A549 (cell line): Measurements from ENCODE around the gene EML1. TPM values are rescaled to one million over a fixed set of nuclear protein-coding genes. Genes with fewer than 3 reads are reported as not detected.
A peak's percentile ranks its signal among the peaks of the same experiment; 100 is the strongest.
"Not testable (repeated sequence)": the region's sequence is repeated elsewhere in the genome, so short reads cannot be mapped to it uniquely, and the experiment has no call there.

Experiments
- ATAC-seq, 2 experiments: fragments of 200-7000 bp in 1 of 2; fragments of >200 bp in 1 of 2; cut with Nextera tagmentation in 1 of 2; cut with Tn5 transposase in 1 of 2; 3 replicates each; pipeline versions ENCODE4 v1.8.0 to v1.9.1; 2018 to 2020; ENCODE audit warnings: mild to moderate bottlenecking in 1 of 2, moderate library complexity in 1 of 2
- CTCF ChIA-PET: fragments of 300-600 bp; sonication (Branson Sonifier 250); formaldehyde crosslinking; extraction: SDS; loops from one replicate; lab custom pipeline; 2021; ENCODE audit warnings: antibody characterized with exemption, inconsistent platforms; lab: Yijun Ruan, JAX
- POLR2A ChIA-PET: fragments of 350-600 bp; formaldehyde crosslinking; extraction: SDS; loops from one replicate; lab custom pipeline; 2021; ENCODE audit warnings: antibody characterized with exemption, inconsistent platforms; lab: Yijun Ruan, JAX
- DNase-seq, 2 experiments: peaks; one replicate each; pipeline versions ENCODE4 v3.0.0 to v3.0.0-alpha.2; 2011 to 2016; ENCODE audit warnings: low read depth in 1 of 2, low spot score in 1 of 2
- FAIRE-seq: peaks from 2 replicates; lab custom pipeline; 2011; peaks lifted over from hg19 to GRCh38; lab: Jason Lieb, UNC
- H3K27ac ChIP-seq, 2 experiments: fragments of >200 bp; sonication (Bioruptor Twin); formaldehyde crosslinking; 3 replicates each; pipeline ENCODE4 v1.5.1; 2016 to 2017
- H3K4me1 ChIP-seq: fragments of >200 bp; sonication (Bioruptor Twin); formaldehyde crosslinking; 3 replicates; pipeline ENCODE4 v1.6.1; 2016
- H3K4me2 ChIP-seq: fragments of >200 bp; sonication (Bioruptor Twin); formaldehyde crosslinking; 3 replicates; pipeline ENCODE4 v1.6.1; 2016
- H3K4me3 ChIP-seq: fragments of >200 bp; sonication (Bioruptor Twin); formaldehyde crosslinking; 3 replicates; pipeline ENCODE4 v1.5.1; 2016
- H3K9me3 ChIP-seq: fragments of >200 bp; sonication (Bioruptor Twin); formaldehyde crosslinking; 3 replicates; pipeline ENCODE4 v1.6.1; 2016
- CEBPB ChIP-seq, 2 experiments: fragments of >200 bp in 1 of 2; sonication (Bioruptor Twin) in 1 of 2; formaldehyde crosslinking in 1 of 2; IDR thresholded peaks; 2 replicates each; pipeline ENCODE4 v1.6.1; 2012 to 2016
- CHD4 ChIP-seq: fragments of 200-600 bp; sonication (generic); IDR thresholded peaks from 2 replicates; pipeline ENCODE4 v1.6.1; 2016; ENCODE audit warnings: antibody characterized with exemption, mild to moderate bottlenecking, borderline replicate concordance
- CTCF ChIP-seq: fragments of >200 bp; sonication (Bioruptor Twin); formaldehyde crosslinking; IDR thresholded peaks from 3 replicates; pipeline ENCODE4 v1.5.1; 2016
- FOXS1 ChIP-seq: fragments of 250-450 bp; sonication (Bioruptor Pico); IDR thresholded peaks from 2 replicates; pipeline ENCODE4 v1.5.0; 2020; ENCODE audit warnings: mild to moderate bottlenecking, moderate library complexity
- MAZ ChIP-seq: fragments of 150-350 bp; IDR thresholded peaks from 2 replicates; pipeline ENCODE4 v1.6.1; 2014; ENCODE audit warnings: antibody characterized with exemption, low read depth, low read length, borderline replicate concordance
- RAD21 ChIP-seq, 2 experiments: fragments of >200 bp in 1 of 2; sonication (Bioruptor Twin) in 1 of 2; formaldehyde crosslinking in 1 of 2; IDR thresholded peaks in 1 of 2; conservative IDR thresholded peaks in 1 of 2; 2 replicates in 1 of 2; 3 replicates in 1 of 2; pipeline ENCODE4 v1.6.1; 2012 to 2018; ENCODE audit warnings: inconsistent platforms in 1 of 2
- SMC3 ChIP-seq: fragments of >200 bp; sonication (Bioruptor Twin); formaldehyde crosslinking; IDR thresholded peaks from 3 replicates; pipeline ENCODE4 v1.6.1; 2018; ENCODE audit warnings: inconsistent platforms
- ZSCAN20 ChIP-seq: fragments of 250-450 bp; sonication (Bioruptor Pico); IDR thresholded peaks from 2 replicates; pipeline ENCODE4 v1.8.0; 2022; ENCODE audit warnings: mild to moderate bottlenecking, moderate library complexity
- WGBS: methylation state at CpG from one replicate; pipeline ENCODE4 v1.1.6; 2017; ENCODE audit errors: missing lambda C conversion rate; 5-methylcytosine and 5-hydroxymethylcytosine counted together
- polyA plus RNA-seq, 4 experiments: library from polyadenylated mRNA; depleted of rRNA in 3 of 4; stranded (reverse); fragments of >200 nt; fragmentation: RNase III in 1 of 4; extraction: RNeasy Plus Mini Kit Qiagen cat#74134 plus additional on column Dnase treatment in 1 of 4; gene quantifications; 2 replicates in 3 of 4; 3 replicates in 1 of 4; pipeline ENCODE4 v1.2.3, GENCODE V29; 2011 to 2017
- TF ChIP-seq, protein P1 (sequence below): fragments of >200 bp; sonication (Bioruptor Twin); formaldehyde crosslinking; IDR thresholded peaks from 2 replicates; pipeline ENCODE4 v1.6.1; 2016

EML1 gene
- polyA plus RNA-seq, 2 of the 4 experiments (the other 2 are of a cell fraction), result 29.7 to 30.8 TPM

GRCh38 chr14:99945732-99946651 lies 152.8 kb downstream of the EML1 start (continued):
- TF ChIP-seq, protein P1, sequence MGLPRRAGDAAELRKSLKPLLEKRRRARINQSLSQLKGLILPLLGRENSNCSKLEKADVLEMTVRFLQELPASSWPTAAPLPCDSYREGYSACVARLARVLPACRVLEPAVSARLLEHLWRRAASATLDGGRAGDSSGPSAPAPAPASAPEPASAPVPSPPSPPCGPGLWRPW, result no peak

DNA sequence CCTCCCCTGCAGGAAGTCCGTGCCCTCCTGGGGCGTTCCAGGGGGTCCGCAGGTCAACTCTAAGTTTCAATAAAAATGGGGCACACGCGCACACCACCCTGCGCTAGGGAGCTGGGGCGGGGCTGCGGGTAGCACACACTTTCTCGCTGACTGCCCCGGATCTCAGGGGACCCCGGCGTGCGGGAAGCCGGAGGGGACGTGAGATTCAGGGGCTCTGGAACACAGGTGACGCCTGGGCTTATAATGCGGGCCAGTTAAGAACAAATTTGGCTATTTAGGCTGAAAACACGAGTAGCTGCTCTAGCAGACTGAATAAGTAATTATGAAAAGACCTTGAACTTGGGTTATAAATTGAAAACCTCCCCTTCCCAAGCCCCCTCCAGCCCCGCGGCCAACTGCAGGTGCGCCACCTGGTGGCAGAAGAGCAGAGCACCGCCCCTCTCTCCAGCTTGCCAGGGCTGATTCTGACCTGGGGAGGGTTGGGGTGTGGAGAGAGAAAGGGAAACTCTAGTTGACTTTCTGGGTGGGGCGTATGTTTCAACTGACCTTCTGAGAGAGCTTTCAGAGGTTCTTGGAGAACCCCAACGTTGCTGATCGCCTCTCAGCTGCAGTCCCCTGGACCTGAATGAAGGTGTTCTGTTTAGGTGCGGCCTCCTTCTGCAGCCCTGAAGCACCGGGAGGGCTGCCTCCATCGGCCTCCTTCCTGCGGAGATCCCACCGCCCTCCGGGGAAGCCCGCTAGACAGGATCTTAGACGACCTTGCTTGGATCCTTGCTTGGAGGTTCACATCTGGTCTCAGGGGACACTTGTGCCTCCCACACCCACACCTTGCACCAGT lies 153.7 kb downstream of the EML1 start:
- peak; percentile 75 to 89 for ATAC-seq
- POLR2A ChIA-PET, result no interaction called here

DNA sequence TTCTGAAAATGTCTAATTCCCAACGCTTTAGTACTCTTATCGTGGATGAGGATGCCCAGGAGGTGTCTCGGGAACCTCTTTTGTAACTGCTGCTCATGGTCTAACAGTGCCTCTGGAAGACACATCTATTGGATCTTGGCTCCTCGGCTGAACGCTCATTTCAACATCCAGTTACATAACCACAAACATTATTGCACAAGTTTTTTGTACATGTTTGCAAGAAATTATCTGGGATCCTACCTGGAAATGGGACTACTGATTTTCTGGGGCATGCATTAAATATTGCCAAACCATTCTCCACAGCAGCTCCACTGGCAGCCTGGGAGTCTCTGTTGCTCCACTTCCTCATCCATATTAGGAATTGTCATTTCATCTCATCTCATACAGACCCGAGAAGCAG lies 154.5 kb downstream of the EML1 start:
- Histone ChIP-seq H3K4me1 (peaks cover 8% of the 10 kb centered on the region; the same call in 1 of the 3 replicates), H3K27ac (no peak overlapping the region), H3K4me3 (no peak overlapping the region), H3K4me2 (no peak overlapping the region), H3K9me3 (no peaks in the 10 kb centered on the region)
- WGBS, result 76% methylated on average over 6 of the region's 6 CpGs
- FAIRE-seq (no peak), ATAC-seq (no peak)
- POLR2A ChIA-PET, result no interaction called here
- CTCF ChIA-PET, result interaction anchor here (0.6 to 5.1 kb wide), 23 partner anchors 11 to 444 kb away, joined by 3 to 44 read pairs (median 5); no protein-coding TSS in a partner anchor
- TF ChIP-seq ZSCAN20 (CRISPR knock-in tag) (no peak), CEBPB (IDR thresholded peaks at IDR 0.05) (peak in 1 of 2 experiments; percentile 31; a peak in 1 of 4 replicates)
- TF ChIP-seq, all 56 proteins: peak for 1
- DNase-seq, result no peak

More for the DNA sequence above, 153.7 kb downstream of the EML1 start:
- FAIRE-seq (no peak), DNase-seq (peak in 1 of 2 experiments; percentile 76)
- CTCF ChIA-PET, result interaction anchor here (0.7 to 5.1 kb wide), 34 partner anchors 8 to 429 kb away, joined by 3 to 44 read pairs (median 4); no protein-coding TSS in a partner anchor
- H3K4me3 ChIP-seq, result no peak overlapping the region
- 37% methylated on average over 18 of the region's 33 CpGs for WGBS
- peak; percentile 68 for TF ChIP-seq SMC3
- no peak for TF ChIP-seq FOXS1 (CRISPR knock-in tag)
- peak; percentile 47 to 54; a peak in 4 of 5 replicates for TF ChIP-seq RAD21 (conservative IDR thresholded peaks at IDR 0.05 in 1 of 2, IDR thresholded peaks at IDR 0.05 in 1 of 2)
- peak; percentile 81 for TF ChIP-seq CTCF
- TF ChIP-seq CHD4, result no peak
- TF ChIP-seq MAZ, result peak; percentile 15; the same call in 1 of the 2 replicates
- H3K4me2 ChIP-seq, result no peak overlapping the region
- peaks cover 8% of the 10 kb centered on the region; the same call in 1 of the 3 replicates for H3K4me1 ChIP-seq
- no peak overlapping the region for H3K27ac ChIP-seq
- no peaks in the 10 kb centered on the region for H3K9me3 ChIP-seq

- not testable (repeated sequence) for DNase-seq
These were observed 156.0 kb downstream of the EML1 start for GRCh38 chr14:99949011-99949732.

More at GRCh38 chr14:99949011-99949732, 156.0 kb downstream of the EML1 start:
- H3K4me3 ChIP-seq, H3K27ac ChIP-seq, POLR2A ChIA-PET, H3K4me1 ChIP-seq, FAIRE-seq, H3K9me3 ChIP-seq: not testable (repeated sequence)
- peak; percentile 31 to 51; a peak in 4 of 6 replicates for ATAC-seq
- CTCF ChIA-PET, result interaction anchor here (1.1 to 5.1 kb wide), 7 partner anchors 10 to 219 kb away, joined by 3 to 44 read pairs (median 17); no protein-coding TSS in a partner anchor
- H3K4me2 ChIP-seq, result peak overlapping the region; percentile 50
- WGBS, result 60% methylated on average over 7 of the region's 19 CpGs
